Mucosa of descending colon (tissue), 3 donors: ENCODE results near the gene MYO10. TPM values are rescaled to one million over a fixed set of nuclear protein-coding genes. Genes with fewer than 3 reads are reported as not detected.
"Not testable (repeated sequence)": the region's sequence is repeated elsewhere in the genome, so short reads cannot be mapped to it uniquely, and the experiment has no call there.

Experiments used
- ATAC-seq: fragments of 200-7000 bp; cut with Tn5 transposase; one replicate; pipeline ENCODE4 v1.9.1; 2020; ENCODE audit warnings: mild to moderate bottlenecking, moderate library complexity
- DNase-seq, 3 donors: peaks; one replicate each; pipeline ENCODE4 v3.0.0-alpha.2; 2020
- H3K36me3 ChIP-seq: fragments of 200-600 bp; one replicate; pipeline ENCODE4 v1.8.0; 2021; ENCODE audit warnings: low read depth, mild to moderate bottlenecking
- H3K4me1 ChIP-seq: fragments of 200-600 bp; one replicate; pipeline ENCODE4 v1.8.0; 2021; ENCODE audit warnings: low read depth, mild to moderate bottlenecking
- H3K4me3 ChIP-seq: fragments of 200-600 bp; one replicate; pipeline ENCODE4 v1.8.0; 2021; ENCODE audit warnings: mild to moderate bottlenecking
- H3K9me3 ChIP-seq: fragments of 200-600 bp; one replicate; pipeline ENCODE4 v1.8.0; 2021; ENCODE audit warnings: mild to moderate bottlenecking
- CTCF ChIP-seq: fragments of 200-600 bp; IDR thresholded peaks from one replicate; pipeline ENCODE4 v1.8.0; 2022; ENCODE audit warnings: antibody characterized with exemption, mild to moderate bottlenecking
- intact Hi-C, 2 donors: fragments of 100-400 bp; cut with DNase I in 1 of 2; cut with micrococcal nuclease in 1 of 2; formaldehyde crosslinking; loops; one replicate each; pipeline versions ENCODE4 v1.11.0 to v1.11.1; 2022; cut with DNase I, micrococcal nuclease
- total RNA-seq, 3 donors: library from RNA; stranded (reverse); fragmentation: NEBNext Ultra II Directional in 2 of 3; extraction: Animal tissue kit (Norgen Biotek cat#: 25700) in 2 of 3; gene quantifications; one replicate each; pipeline versions ENCODE4 v1.2.1 to v1.2.4, GENCODE V29; 2021 to 2023
- donor health status: DM: no; HTN: no; CAD: no; lungs with moderate emphysema.
- donor health status: DM: no; HTN: no; CAD: no.
- donor health status: DM: no; HTN: yes; CAD: no.

MYO10 gene
- total RNA-seq, 3 donors from 2014 or later: 29.4 to 87.8 (median 61.3) TPM

- intact Hi-C loops: no loop called here
- ATAC-seq: no peak
- H3K36me3 ChIP-seq: no peaks in the 10 kb centered on the region
- H3K9me3 ChIP-seq: no peaks in the 10 kb centered on the region
- TF ChIP-seq CTCF: no peak
- no peak for DNase-seq
- H3K4me1 ChIP-seq: no peaks in the 10 kb centered on the region
- no peak overlapping the region for H3K4me3 ChIP-seq
These were observed 176.8 kb downstream of the MYO10 start for GRCh38 chr5:16759147-16759773.

- intact Hi-C loops: no loop called here
- Histone ChIP-seq H3K4me1 (no peaks in the 10 kb centered on the region), H3K36me3 (no peaks in the 10 kb centered on the region), H3K9me3 (no peaks in the 10 kb centered on the region), H3K4me3 (no peak overlapping the region)
- no peak for TF ChIP-seq CTCF
- ATAC-seq (no peak), DNase-seq (no peak)
These were observed 178.0 kb downstream of the MYO10 start for GRCh38 chr5:16757989-16758501.

- DNase-seq, H3K9me3 ChIP-seq, ATAC-seq, H3K4me3 ChIP-seq, H3K36me3 ChIP-seq, H3K4me1 ChIP-seq, intact Hi-C loops: not testable (repeated sequence)
These were observed 178.5 kb downstream of the MYO10 start for GRCh38 chr5:16757577-16757976.

DNA sequence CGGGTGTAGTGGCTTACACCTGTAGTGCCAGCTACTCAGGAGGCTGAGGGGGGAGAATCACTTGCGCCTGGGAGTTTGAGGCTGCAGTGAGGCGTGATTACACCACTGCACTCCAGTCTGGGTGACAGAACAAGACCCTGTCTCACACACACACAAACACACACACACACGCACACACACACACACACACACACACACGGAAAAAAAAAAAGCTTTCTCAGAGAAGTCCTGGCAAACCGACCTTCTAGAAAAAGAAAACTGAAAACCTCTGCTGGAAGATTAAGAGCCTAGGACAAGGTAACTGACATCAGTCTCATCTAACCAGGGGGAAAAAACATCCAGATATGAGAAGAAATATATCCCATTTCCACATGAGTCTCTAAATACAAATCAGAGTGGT is 178.9 kb downstream of the MYO10 start:
- H3K36me3 ChIP-seq: no peaks in the 10 kb centered on the region

GRCh38 chr5:16756692-16757091 is 179.4 kb downstream of the MYO10 start:
- H3K4me3 ChIP-seq: no peak overlapping the region
- H3K36me3 ChIP-seq: no peaks in the 10 kb centered on the region
- DNase-seq: no peak
- TF ChIP-seq CTCF: no peak
- no peak for ATAC-seq
- no peaks in the 10 kb centered on the region for H3K9me3 ChIP-seq
- no peaks in the 10 kb centered on the region for H3K4me1 ChIP-seq
- intact Hi-C loops: no loop called here

More for the DNA sequence above, 178.9 kb downstream of the MYO10 start:
- no peak for TF ChIP-seq CTCF
- H3K4me1 ChIP-seq: no peaks in the 10 kb centered on the region
- H3K9me3 ChIP-seq: no peaks in the 10 kb centered on the region
- DNase-seq (no peak), ATAC-seq (no peak)
- no peak overlapping the region for H3K4me3 ChIP-seq
- intact Hi-C loops: no loop called here

DNA sequence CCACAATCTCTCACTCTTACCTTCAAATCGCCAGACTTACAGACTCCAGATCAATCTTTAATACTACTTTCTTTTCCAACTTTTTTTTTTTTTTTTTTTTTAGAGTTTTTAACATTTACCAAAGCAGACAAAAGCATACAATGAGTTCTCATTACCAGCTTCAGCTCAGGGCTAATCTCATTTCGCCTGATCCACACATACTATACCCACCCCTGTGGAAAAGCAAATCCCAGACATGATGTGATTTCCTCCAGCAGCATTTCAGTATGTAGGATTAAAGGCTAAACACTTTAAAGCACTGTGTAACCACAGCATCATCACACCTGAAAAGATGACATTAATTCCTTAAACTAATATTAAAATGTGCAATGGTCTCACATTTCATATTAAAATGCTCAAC is 180.4 kb downstream of the MYO10 start:
- no peaks in the 10 kb centered on the region for H3K4me1 ChIP-seq
- H3K36me3 ChIP-seq: no peaks in the 10 kb centered on the region
- intact Hi-C loops: no loop called here
- no peak overlapping the region for H3K4me3 ChIP-seq
- no peaks in the 10 kb centered on the region for H3K9me3 ChIP-seq
- ATAC-seq (no peak), DNase-seq (no peak)
- TF ChIP-seq CTCF: no peak
